ENCODE results near the gene GAL3ST2.

Gene GAL3ST2

GRCh38 chr2:241848761-241849615 lies 72.4 kb downstream of the GAL3ST2 start:
- no peak for TF ChIP-seq CTCF (IDR thresholded peaks at IDR 0.05; ENCODE audit: low read depth, low read length)
- H3K4me3 ChIP-seq (ENCODE audit: low read depth, low read length) = no peak overlapping the region

- no peak overlapping the region for H3K4me3 ChIP-seq (ENCODE audit: low read depth, low read length)
- no peak for TF ChIP-seq CTCF (IDR thresholded peaks at IDR 0.05; ENCODE audit: low read depth, low read length)
Measured at GRCh38 chr2:241849616-241850543, 73.3 kb downstream of the GAL3ST2 start.

GRCh38 chr2:241850544-241851324 lies 74.1 kb downstream of the GAL3ST2 start:
- TF ChIP-seq CTCF (IDR thresholded peaks at IDR 0.05; ENCODE audit: low read depth, low read length) = no peak
- no peak overlapping the region for H3K4me3 ChIP-seq (ENCODE audit: low read depth, low read length)

- H3K4me3 ChIP-seq (ENCODE audit: low read depth, low read length) = no peak overlapping the region
- TF ChIP-seq CTCF (IDR thresholded peaks at IDR 0.05; ENCODE audit: low read depth, low read length) = no peak
Measured at GRCh38 chr2:241851325-241852115, 74.9 kb downstream of the GAL3ST2 start.

- H3K4me3 ChIP-seq (ENCODE audit: low read depth, low read length) = no peak overlapping the region
- no peak for TF ChIP-seq CTCF (IDR thresholded peaks at IDR 0.05; ENCODE audit: low read depth, low read length)
Measured at GRCh38 chr2:241852116-241852980, 75.7 kb downstream of the GAL3ST2 start.

Measured in WI38 (cell line).